KOPT-K1 (cell line): Measurements from ENCODE around the gene ZNF236.
"Not testable (repeated sequence)": the region's sequence is repeated elsewhere in the genome, so short reads cannot be mapped to it uniquely, and the experiment has no call there.

ENCODE experiments used
- H3K27ac ChIP-seq: fragments of 200-600 bp; sonication (generic); 2 replicates; pipeline ENCODE4 v1.5.1; 2016; ENCODE audit warnings: antibody characterized with exemption, mild to moderate bottlenecking, low read depth, low read length; ENCODE audit not compliant: poor library complexity, severe bottlenecking
- H3K36me3 ChIP-seq: fragments of 200-600 bp; sonication (generic); 2 replicates; pipeline ENCODE4 v1.5.1; 2017; ENCODE audit warnings: antibody characterized with exemption, mild to moderate bottlenecking, low read length, moderate library complexity; ENCODE audit not compliant: insufficient read depth
- H3K9me3 ChIP-seq: fragments of 200-600 bp; sonication (generic); 2 replicates; pipeline ENCODE4 v1.5.1; 2017; ENCODE audit warnings: antibody characterized with exemption, low read length, mild to moderate bottlenecking; ENCODE audit not compliant: insufficient read depth, poor library complexity, severe bottlenecking

Gene ZNF236

DNA sequence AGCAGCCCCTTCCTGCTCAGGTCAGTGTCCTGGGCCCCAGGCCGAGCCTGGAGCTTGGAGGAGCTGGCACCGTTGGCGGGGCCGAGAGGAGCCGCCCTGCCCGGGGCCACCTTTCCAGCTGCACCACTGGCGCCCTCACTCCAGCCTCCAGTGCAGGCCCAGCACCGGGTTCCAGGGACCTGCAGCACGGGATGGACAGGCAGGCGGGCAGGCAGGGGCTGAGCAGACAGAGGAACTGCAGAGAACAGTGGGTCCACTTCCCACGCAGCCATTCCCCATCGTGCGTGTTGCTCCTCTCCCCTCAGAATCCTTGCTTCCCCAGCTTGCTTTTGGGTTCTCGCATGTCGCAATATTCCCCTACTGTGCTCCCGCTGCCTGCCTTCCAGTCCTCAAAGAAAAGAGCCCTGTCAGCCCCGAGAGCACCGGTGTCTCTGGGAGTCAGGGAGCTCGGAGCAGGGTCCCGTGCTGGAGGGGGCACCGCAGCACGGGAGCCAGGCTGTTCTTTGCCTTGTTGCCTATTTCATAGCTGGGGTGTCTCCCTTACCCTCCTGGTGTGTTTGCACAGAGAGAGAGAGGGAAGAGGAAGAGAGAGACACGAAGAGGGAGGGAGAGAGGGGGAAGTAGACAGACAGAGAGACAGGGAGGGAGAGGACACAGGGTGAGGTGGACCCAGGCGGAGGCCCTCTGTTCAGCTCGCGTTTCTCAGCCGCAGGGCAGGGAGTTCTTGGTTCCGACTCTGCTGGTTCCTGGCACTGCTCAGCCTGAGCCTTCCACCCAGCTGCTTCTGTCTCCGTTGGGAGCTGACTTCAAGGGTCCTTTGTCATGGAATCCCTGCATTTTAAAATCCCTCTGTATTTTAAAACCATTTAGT, 184.2 kb downstream of the ZNF236 start:
- H3K36me3 ChIP-seq, result no peaks in the 10 kb centered on the region
- H3K9me3 ChIP-seq, result no peaks in the 10 kb centered on the region
- no peak overlapping the region for H3K27ac ChIP-seq

DNA sequence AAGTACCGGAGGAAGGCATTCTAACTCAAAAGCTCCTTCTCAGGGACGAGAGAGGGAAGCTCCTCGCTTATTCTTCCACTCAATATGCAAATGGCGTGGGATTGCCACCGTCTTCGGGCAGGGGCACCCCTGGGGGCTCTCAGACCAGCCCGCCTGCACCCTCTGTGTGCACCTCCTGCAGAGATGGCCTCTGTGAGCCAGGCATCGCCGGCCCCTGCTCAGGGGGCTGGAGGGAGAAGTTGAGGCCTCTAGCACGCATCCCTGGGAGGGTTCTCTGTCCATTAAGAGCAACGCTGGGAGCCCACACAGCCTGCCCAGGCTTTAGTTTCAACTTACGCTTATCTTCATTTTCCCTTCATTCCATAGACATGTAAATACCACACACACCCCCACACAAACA, 184.9 kb downstream of the ZNF236 start:
- H3K27ac ChIP-seq, result no peak overlapping the region
- no peaks in the 10 kb centered on the region for H3K9me3 ChIP-seq
- no peaks in the 10 kb centered on the region for H3K36me3 ChIP-seq

DNA sequence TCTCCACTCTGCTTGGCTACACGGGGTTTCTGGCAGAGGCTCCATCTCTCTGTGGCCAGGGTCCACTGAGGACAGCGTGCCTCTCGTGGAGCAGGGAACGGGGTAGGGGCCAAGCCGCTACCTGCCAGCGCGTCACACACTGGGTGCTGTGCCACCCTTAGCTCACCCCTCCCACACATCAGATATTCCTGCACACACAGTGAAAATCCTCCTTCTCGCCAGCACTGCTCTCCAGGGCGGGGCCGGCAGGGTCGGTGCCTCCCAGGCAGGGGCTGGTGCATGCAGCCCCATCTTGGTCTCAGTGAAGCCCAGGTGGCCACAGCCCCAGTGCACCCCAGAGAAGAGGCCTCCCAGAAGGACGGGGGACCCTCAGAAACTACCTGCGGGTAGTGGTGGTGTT, 185.6 kb downstream of the ZNF236 start:
- no peaks in the 10 kb centered on the region for H3K36me3 ChIP-seq
- no peak overlapping the region for H3K27ac ChIP-seq
- no peaks in the 10 kb centered on the region for H3K9me3 ChIP-seq

DNA sequence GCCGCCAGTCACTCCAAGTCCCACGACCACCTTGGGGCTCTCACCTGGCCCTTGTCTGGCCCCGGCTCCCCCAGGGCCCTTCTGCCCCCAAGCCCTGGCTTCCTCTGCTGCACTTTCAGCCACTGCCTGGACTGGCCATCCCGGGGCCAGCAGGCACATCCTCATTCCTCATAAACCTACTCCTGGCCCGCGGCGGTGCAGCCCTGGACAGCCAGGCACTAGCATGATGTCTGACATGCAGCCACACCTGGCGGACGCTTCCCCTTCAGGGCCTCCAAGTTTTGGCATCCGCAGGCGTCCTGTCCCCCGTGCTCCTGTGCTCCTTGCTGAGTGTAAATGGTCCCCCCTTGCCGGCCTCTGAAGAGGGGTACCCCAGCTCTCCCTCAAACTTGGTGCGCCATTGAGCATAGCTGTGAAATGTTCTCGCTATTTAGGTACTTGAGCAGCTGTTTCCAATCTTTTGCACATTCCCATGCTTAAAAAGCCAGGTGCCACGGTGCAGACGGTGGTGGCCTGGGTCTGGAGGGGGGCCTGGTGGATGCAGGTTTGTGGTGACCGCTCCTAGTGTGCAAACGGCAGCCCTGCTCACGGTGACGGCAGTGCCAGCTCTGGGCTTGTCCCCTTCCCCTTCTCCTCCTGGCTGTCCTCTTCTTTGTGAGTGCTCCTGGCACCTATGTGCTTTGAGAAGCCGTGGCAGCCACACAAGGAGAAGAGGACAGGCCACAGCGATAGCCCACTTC, 186.4 kb downstream of the ZNF236 start:
- no peak overlapping the region for H3K27ac ChIP-seq
- H3K9me3 ChIP-seq, result no peaks in the 10 kb centered on the region
- no peaks in the 10 kb centered on the region for H3K36me3 ChIP-seq

DNA sequence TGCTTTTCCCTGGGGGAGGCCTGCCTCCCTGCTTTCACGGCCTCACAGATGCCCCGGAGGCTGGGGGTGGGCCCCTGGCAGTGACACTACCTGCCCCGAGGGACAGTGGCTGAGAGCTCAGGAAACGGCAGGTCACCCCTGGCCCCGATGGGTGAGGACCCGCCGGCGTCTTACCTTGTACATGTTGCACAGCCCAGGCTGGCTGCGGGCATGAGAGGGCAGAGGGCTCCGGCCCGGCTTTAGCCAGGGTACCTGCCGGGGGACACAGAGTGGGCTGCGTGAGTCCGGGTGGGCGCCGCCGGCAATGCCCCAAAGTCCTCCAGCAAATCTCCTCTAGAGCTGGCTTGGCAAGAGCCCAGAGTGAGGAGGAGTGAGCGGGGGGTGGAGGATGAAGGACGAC, 187.3 kb downstream of the ZNF236 start:
- H3K27ac ChIP-seq, result no peak overlapping the region
- H3K36me3 ChIP-seq, result no peaks in the 10 kb centered on the region
- H3K9me3 ChIP-seq, result no peaks in the 10 kb centered on the region

DNA sequence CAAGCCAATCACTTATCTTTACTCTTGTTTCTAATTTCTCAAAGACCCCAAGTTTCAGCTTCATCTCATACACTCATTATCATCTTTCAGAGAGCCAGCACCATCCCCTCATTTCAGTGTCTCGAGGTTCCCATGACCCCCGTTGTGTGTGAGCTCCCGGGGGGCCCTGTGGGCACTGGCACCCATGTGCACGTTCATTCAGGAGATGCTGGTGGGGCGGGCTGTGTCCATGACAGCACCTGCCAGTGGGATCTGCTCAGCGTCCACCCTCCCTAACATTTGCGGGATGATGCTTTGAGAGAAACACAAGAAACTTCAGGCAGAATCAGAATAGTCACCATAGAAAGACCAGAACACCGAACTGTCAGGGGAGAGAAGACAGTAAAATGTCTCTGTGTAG, 189.8 kb downstream of the ZNF236 start:
- H3K36me3 ChIP-seq, result no peaks in the 10 kb centered on the region
- H3K27ac ChIP-seq, result no peak overlapping the region
- H3K9me3 ChIP-seq, result no peaks in the 10 kb centered on the region

DNA sequence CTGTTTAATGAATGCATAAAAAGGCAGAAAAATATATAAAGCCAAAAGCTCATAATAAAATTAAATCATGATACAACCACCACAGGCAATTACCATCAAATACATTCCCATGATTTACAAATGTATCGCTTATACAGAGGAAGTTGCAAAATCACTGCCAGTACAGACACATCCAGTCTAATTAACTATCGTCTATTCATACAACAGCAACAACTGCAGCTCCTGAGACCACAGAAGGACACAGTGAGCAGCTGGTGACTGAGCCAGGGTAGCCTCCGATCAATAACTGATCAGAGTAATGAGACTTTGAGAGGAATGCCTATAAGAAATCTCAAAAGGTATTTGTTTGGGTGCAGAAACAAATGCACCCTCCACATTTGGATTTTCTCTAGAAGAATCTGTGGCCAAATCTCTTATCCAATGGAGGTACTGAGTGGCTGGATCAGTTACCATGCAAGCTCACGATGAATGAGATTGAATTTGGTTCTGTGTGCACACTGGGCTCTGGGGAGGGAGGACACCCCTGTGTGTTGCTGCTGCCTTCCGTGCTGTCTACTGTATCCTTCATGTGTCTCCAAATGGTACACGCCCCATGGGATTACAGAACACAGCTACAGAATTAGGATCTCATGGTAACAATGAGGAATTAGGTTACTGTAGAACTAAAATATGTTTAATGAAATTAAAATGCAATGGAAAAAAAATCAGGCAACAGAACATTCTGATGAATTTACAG, 190.6 kb downstream of the ZNF236 start:
- H3K36me3 ChIP-seq, result no peaks in the 10 kb centered on the region
- H3K9me3 ChIP-seq, result no peaks in the 10 kb centered on the region
- H3K27ac ChIP-seq, result no peak overlapping the region

DNA sequence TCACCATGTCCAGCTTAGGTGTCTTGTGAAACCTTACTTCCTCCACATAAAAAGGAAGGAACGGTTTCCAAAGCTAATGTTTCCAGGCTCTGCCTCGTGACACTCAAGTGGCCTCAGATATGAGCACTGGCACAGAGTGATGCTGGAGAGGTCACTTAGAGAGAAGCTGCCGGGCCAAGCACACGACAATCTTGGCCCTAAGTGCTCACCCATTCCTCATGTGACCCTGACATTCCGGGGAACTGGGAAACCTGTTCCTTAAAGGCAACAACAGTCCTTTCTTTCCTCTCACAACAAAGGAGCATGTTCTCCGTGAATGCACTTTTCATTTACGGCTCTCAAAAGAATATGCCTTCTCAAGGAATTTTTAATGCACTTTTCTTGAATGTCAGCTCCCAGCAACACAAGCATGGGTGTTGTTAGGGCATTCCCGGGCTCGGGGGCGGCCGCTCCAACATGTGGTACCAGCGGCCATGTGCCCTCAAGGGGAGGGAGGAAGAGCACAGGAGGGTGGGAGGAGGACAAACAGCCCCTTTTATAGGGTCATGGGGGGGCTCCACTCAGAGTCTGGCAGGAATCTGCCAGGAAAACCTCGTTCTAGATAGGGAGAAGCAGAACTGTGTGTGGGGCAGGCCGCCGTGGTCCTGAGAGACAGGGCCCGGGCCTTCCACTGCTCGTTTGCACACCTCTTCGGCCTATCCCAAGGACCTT, 191.6 kb downstream of the ZNF236 start:
- H3K9me3 ChIP-seq, result no peaks in the 10 kb centered on the region
- no peak overlapping the region for H3K27ac ChIP-seq
- no peaks in the 10 kb centered on the region for H3K36me3 ChIP-seq

DNA sequence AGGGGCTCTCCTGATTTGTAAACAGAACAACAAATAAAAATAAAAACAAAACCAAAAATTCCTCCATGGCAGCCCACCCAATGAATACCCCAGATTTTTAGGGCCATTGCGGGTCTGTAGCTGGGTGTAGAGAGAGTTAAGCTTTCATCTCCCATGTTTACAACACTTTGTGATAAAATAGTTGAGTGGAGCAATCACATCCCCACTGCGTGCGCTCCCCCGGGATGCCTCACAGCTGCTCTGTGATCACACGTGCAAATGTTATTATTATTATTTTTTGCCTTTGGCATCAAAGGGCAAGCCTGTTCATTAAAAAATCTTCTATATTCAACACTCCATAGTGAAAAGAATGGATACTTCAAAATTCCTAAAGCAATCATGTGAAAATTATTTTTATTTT, 192.2 kb downstream of the ZNF236 start:
- no peak overlapping the region for H3K27ac ChIP-seq
- H3K9me3 ChIP-seq, result no peaks in the 10 kb centered on the region
- no peaks in the 10 kb centered on the region for H3K36me3 ChIP-seq

DNA sequence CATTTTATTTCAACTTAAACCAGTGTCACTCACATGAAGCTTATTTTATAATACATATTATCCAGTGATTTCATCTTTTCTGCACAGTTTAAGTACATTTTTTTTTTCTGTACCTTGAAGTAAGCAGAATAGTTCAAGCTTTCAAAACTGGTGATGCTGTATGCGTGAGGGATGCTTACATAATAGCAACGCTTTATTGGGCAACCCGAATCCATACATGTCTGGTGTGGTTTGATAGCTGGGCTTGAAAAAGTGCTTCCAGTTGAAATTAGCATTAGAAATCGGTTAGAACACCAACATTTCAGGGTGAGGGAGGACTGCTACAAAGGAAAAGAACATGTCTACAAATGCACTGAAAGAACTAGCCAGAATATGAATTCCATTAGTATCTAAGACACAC, 192.8 kb downstream of the ZNF236 start:
- Histone ChIP-seq H3K27ac (no peak overlapping the region), H3K9me3 (no peaks in the 10 kb centered on the region), H3K36me3 (no peaks in the 10 kb centered on the region)

DNA sequence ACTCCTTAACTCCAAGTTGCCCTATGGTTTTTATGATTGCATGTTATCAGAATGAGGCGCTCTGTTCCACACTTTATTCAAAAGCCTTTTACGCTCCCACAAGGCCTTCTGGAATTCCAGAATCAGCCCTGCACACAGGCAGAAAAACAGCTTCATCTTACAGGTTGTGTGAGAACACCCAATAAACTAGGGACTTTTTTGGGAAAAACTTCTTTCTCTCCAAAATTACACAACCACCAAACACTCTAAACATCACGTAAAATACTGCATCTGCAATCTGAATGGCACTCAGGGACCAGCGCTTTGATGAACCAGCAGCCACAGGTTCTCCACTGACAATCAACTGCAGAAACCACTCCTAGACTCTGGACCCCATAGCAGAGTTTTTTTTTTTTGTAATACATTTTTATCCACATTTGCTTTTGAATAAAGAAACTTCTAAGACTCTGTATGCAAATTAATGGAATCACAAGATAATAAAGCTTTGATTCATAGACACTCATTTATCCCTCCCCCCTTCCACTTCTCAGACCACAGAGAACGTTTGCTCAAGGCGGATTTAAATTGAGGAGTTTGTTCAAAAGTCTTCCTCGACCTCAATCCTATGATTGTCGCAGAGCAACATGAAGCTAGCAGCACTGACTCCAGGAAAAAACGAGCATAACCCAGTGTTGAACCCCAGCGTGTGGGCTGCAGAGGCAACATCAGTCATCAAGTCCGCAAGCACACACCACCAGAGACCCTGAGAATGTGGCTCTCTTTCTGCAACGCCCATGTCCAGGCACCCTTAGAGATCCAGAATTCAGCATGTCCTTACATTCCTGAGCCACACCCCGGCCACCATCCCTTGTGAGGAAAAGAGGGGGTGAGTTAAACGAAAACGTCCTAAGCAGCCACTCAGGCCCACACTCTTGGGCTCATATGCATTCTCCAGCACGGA, 193.7 kb downstream of the ZNF236 start:
- no peaks in the 10 kb centered on the region for H3K9me3 ChIP-seq
- no peaks in the 10 kb centered on the region for H3K36me3 ChIP-seq
- no peak overlapping the region for H3K27ac ChIP-seq

DNA sequence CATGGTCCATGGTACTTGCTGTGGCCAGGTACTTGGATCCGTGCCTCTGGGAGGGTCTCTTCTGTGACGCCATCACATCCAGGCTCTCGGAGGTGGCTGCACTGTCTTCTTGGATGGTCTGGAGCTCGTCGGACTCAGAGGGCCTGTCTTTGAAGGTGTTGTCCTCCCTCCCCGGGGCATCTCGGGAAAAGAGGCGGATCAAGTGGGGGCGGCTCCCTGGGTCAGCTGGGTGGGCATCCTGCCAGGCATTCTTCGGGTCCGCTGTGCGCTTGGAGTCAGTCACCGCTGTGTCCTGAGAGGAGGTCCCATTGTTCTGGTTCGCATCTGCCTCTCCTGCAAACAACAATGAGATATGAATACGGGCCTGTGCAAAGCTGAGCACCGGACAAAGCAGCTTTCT, 194.6 kb downstream of the ZNF236 start:
- Histone ChIP-seq H3K27ac (no peak overlapping the region), H3K36me3 (no peaks in the 10 kb centered on the region), H3K9me3 (no peaks in the 10 kb centered on the region)

DNA sequence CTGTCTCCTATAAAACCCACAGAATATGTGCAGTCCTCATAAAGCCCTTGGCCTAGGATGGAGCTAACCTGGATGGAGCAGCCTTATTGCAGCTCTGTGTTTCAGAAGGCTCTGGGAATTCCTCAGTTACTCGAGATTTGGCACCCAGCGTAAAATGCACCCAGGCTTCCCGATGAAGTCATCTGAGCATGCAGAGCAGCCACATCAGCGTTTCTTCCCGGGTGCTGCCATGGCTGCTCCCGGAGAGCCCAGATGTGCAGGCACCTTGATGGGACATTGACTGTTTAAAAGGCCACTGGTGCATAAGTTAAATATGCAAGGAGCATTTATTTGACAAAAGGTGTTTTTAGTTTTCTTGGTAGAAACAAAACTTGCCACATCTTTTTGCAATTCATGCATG, 195.0 kb downstream of the ZNF236 start:
- no peaks in the 10 kb centered on the region for H3K9me3 ChIP-seq
- no peaks in the 10 kb centered on the region for H3K36me3 ChIP-seq
- H3K27ac ChIP-seq, result no peak overlapping the region

DNA sequence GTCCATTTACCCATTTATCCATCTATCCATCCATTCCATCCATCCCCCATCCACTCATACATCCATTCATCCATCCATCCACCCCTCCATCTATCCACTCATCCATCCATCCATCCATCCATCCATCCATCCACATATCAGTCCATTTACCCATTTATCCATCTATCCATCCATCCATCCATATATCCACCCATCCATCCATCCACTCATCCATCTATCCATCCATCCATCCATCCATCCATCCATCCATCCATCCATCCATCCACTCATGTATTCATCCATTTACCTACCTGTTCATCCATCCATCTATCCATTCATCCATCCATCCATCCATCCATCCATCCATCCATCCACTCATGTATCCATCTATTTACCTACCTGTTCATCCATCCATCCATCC, 196.3 kb downstream of the ZNF236 start:
- not testable (repeated sequence) for H3K36me3 ChIP-seq, H3K27ac ChIP-seq, H3K9me3 ChIP-seq
